ENCODE results near the gene PTBP3. TPM values are rescaled to one million over a fixed set of nuclear protein-coding genes. Genes with fewer than 3 reads are reported as not detected.

The PTBP3 gene
- total RNA-seq, 1 experiment from 2014 or later: 100 TPM

GRCh38 chr9:112224401-112225289 is 108.8 kb downstream of the PTBP3 start (continued):
- no peak for TF ChIP-seq ZNF532 (CRISPR knock-in tag; IDR thresholded peaks at IDR 0.05; ENCODE audit: borderline replicate concordance)
- no peak for TF ChIP-seq ELF4 (CRISPR knock-in tag; IDR thresholded peaks at IDR 0.05; ENCODE audit: low read depth)
- TF ChIP-seq AR (CRISPR knock-in tag; IDR thresholded peaks at IDR 0.05): no peak
- no peak for TF ChIP-seq TEAD1 (CRISPR knock-in tag; IDR thresholded peaks at IDR 0.05)
- TF ChIP-seq NFYB (CRISPR knock-in tag; conservative IDR thresholded peaks at IDR 0.05; ENCODE audit: low read depth): no peak
- no peak for TF ChIP-seq OVOL2 (CRISPR knock-in tag; IDR thresholded peaks at IDR 0.05; ENCODE audit: borderline replicate concordance)
- no peak for TF ChIP-seq CREM (CRISPR knock-in tag; IDR thresholded peaks at IDR 0.05)
- no peak for TF ChIP-seq PRDM15 (CRISPR knock-in tag; IDR thresholded peaks at IDR 0.05)
- no peak for TF ChIP-seq ZMAT4 (CRISPR knock-in tag; IDR thresholded peaks at IDR 0.05)
- TF ChIP-seq ZBTB21 (CRISPR knock-in tag; IDR thresholded peaks at IDR 0.05; ENCODE audit: borderline replicate concordance): no peak
- TF ChIP-seq ETV6 (CRISPR knock-in tag; IDR thresholded peaks at IDR 0.05): no peak
- no peak for TF ChIP-seq ZNF396 (CRISPR knock-in tag; IDR thresholded peaks at IDR 0.05; ENCODE audit: borderline replicate concordance)
- no peak for TF ChIP-seq NR3C1 (CRISPR knock-in tag; conservative IDR thresholded peaks at IDR 0.05; ENCODE audit: low read depth)

- H3K9me3 Mint-ChIP-seq: no peaks in the 10 kb centered on the region
These were observed 114.5 kb downstream of the PTBP3 start for GRCh38 chr9:112218908-112219307.

More at GRCh38 chr9:112218908-112219307, 114.5 kb downstream of the PTBP3 start:
- TF ChIP-seq ERG (CRISPR knock-in tag; IDR thresholded peaks at IDR 0.05) (no peak), ZNF425 (CRISPR knock-in tag; conservative IDR thresholded peaks at IDR 0.05) (no peak)
- POLR2A ChIA-PET: interaction anchor here (0.6 kb wide), 1 partner anchor 84 kb away, joined by 3 read pairs; no protein-coding TSS in a partner anchor
- CTCF ChIA-PET: interaction anchor here (1.0 to 1.2 kb wide), 2 partner anchors 106 to 115 kb away, joined by 4 read pairs; partner anchors contain the start of gene PTBP3
- Mint-ChIP-seq H3K27ac (no peak overlapping the region), H3K27me3 (ENCODE audit: low read depth) (no peaks in the 10 kb centered on the region), H3K4me3 (no peak overlapping the region), H3K36me3 (peaks cover 13% of the 10 kb centered on the region), H3K4me1 (peaks cover 6% of the 10 kb centered on the region)
- no peak for ATAC-seq
- DNase-seq (ENCODE audit: low spot score): no peak
